ENCODE results near the gene FER1L5. TPM values are rescaled to one million over a fixed set of nuclear protein-coding genes. Genes with fewer than 3 reads are reported as not detected.

The FER1L5 gene
- total and polyA plus RNA-seq, 9 of the 15 experiments (the other 6 are each of a cell fraction or from before 2014, with no cell fraction given), result 0.01 TPM; not detected in 6

DNA sequence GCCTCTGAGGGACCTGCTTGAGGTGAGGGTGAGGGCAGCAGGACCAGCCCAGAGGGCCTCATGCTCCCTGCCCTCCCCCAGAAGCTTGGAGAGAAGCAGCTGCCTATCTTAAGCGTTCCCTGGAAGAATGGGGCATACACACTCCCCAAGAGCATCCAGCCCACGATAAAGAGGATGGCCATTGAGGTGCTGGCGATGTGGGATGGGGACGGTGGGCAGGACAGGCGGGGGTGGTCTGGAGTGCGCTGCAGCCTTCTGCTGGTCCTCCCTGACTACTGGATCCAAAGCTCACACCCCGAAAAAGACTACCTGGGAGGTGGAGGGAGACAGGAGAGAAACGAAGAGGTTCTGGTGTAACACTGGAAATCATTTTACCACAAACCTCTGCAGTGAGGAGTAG, 51.7 kb downstream of the FER1L5 start:
- BruUV-seq (replicated peaks), result no TSS peak
- TF ChIP-seq KAT7 (CRISPR knock-in tag; IDR thresholded peaks at IDR 0.05; ENCODE audit: borderline replicate concordance), result no peak
- TF ChIP-seq HBP1 (CRISPR knock-in tag; IDR thresholded peaks at IDR 0.05), result no peak
- TF ChIP-seq ZBTB12 (CRISPR knock-in tag; IDR thresholded peaks at IDR 0.05), result no peak
- H2AFZ ChIP-seq (ENCODE audit: low read depth, low read length), result no peak overlapping the region
- H3K27ac ChIP-seq (ENCODE audit: extremely low read depth, low read depth, low read length), result no peak overlapping the region
- peaks cover 0 to 13% of the 10 kb centered on the region in 2 experiments; a peak in 1 of 5 replicates for H3K27me3 ChIP-seq (ENCODE audit: control insufficient read depth in 2 of 2, insufficient read depth in 2 of 2, low read length in 2 of 2)
- 31% methylated on average over 8 of the region's 8 CpGs for WGBS (ENCODE audit: insufficient coverage, low coverage, missing lambda C conversion rate)
- H4K20me1 ChIP-seq (replicated peaks; ENCODE audit: control insufficient read depth, insufficient read depth, low read length), result no peaks in the 10 kb centered on the region
- in situ Hi-C loops (cut with MboI) (no loop called here), intact Hi-C loops (cut with micrococcal nuclease) (no loop called here)
- DNase-seq (ENCODE audit: extremely low read depth in 1 of 4, low spot score in 3 of 4) (no peak), ATAC-seq (no peak), FAIRE-seq (no peak)
- H3K9ac ChIP-seq (ENCODE audit: insufficient read depth in 1 of 2, low read depth in 2 of 2, low read length in 2 of 2), result no peak overlapping the region; a peak in 1 of 4 replicates
- H3K4me1 ChIP-seq (replicated peaks in 1 of 2; ENCODE audit: control insufficient read depth in 2 of 2, insufficient read depth in 2 of 2, low read length in 2 of 2), result peaks cover 0 to 19% of the 10 kb centered on the region in 2 experiments; a peak in 3 of 5 replicates
- no peaks in the 10 kb centered on the region for H3K9me3 ChIP-seq (replicated peaks; ENCODE audit: control insufficient read depth, insufficient read depth, low read depth, low read length)
- no peaks in the 10 kb centered on the region for H3K79me2 ChIP-seq (ENCODE audit: control insufficient read depth, insufficient read depth, low read length)
- H3K4me3 ChIP-seq, result no peak overlapping the region
- H3K36me3 ChIP-seq (ENCODE audit: control insufficient read depth, insufficient read depth, low read length), result no peaks in the 10 kb centered on the region
- CTCF ChIA-PET (ENCODE audit: low intra/inter-chr PET ratio), result no interaction called here
- POLR2A ChIA-PET, result no interaction called here
- no peak overlapping the region for H3K4me2 ChIP-seq (ENCODE audit: insufficient read depth, low read length)
- H3K9me1 ChIP-seq (ENCODE audit: control insufficient read depth, insufficient read depth, low read length), result peaks cover 5% of the 10 kb centered on the region
